Hepatic stellate cell (primary cell): Measurements from ENCODE around the gene SHISA9.
"Not testable (repeated sequence)": the region's sequence is repeated elsewhere in the genome, so short reads cannot be mapped to it uniquely, and the experiment has no call there.

Source experiments
- DNase-seq: peaks from one replicate; pipeline ENCODE4 v3.0.0; 2011; ENCODE audit warnings: low spot score

The SHISA9 gene

GRCh38 chr16:12900156-12900555, 1.2 kb upstream of the SHISA9 start:
- no peak for DNase-seq

GRCh38 chr16:12900599-12901203, 697 bp upstream of the SHISA9 start:
- no peak for DNase-seq

GRCh38 chr16:12901204-12901596, 198 bp upstream of the SHISA9 start:
- no peak for DNase-seq

- no peak for DNase-seq
Observed at GRCh38 chr16:12902511-12903372, 1.3 kb downstream of the SHISA9 start.

- no peak for DNase-seq
Observed at GRCh38 chr16:12903407-12904328, 2.3 kb downstream of the SHISA9 start.

GRCh38 chr16:12904329-12904671, 2.9 kb downstream of the SHISA9 start:
- no peak for DNase-seq

GRCh38 chr16:12906271-12906670, 4.9 kb downstream of the SHISA9 start:
- no peak for DNase-seq

- no peak for DNase-seq
Observed at GRCh38 chr16:12906765-12907516, 5.5 kb downstream of the SHISA9 start.

- no peak for DNase-seq
Observed at GRCh38 chr16:12907670-12908233, 6.4 kb downstream of the SHISA9 start.

GRCh38 chr16:12917246-12917645, 15.8 kb downstream of the SHISA9 start:
- DNase-seq: no peak

GRCh38 chr16:12917653-12918052, 16.3 kb downstream of the SHISA9 start:
- no peak for DNase-seq

GRCh38 chr16:12920739-12921138, 19.3 kb downstream of the SHISA9 start:
- no peak for DNase-seq

- DNase-seq: not testable (repeated sequence)
Observed at GRCh38 chr16:12923640-12924039, 22.2 kb downstream of the SHISA9 start.

- no peak for DNase-seq
Observed at GRCh38 chr16:12925026-12925800, 23.8 kb downstream of the SHISA9 start.

GRCh38 chr16:12927591-12927990, 26.2 kb downstream of the SHISA9 start:
- DNase-seq: no peak

GRCh38 chr16:12930881-12931280, 29.5 kb downstream of the SHISA9 start:
- DNase-seq: no peak

- DNase-seq: no peak
Observed at GRCh38 chr16:12936391-12936790, 35.0 kb downstream of the SHISA9 start.

GRCh38 chr16:12941896-12942295, 40.5 kb downstream of the SHISA9 start:
- DNase-seq: no peak

GRCh38 chr16:12942861-12943260, 41.5 kb downstream of the SHISA9 start:
- no peak for DNase-seq

GRCh38 chr16:12944300-12944699, 42.9 kb downstream of the SHISA9 start:
- no peak for DNase-seq

GRCh38 chr16:12951392-12951791, 50.0 kb downstream of the SHISA9 start:
- DNase-seq: no peak
